ENCODE measurements around the gene RFX4.

RFX4 gene

DNA sequence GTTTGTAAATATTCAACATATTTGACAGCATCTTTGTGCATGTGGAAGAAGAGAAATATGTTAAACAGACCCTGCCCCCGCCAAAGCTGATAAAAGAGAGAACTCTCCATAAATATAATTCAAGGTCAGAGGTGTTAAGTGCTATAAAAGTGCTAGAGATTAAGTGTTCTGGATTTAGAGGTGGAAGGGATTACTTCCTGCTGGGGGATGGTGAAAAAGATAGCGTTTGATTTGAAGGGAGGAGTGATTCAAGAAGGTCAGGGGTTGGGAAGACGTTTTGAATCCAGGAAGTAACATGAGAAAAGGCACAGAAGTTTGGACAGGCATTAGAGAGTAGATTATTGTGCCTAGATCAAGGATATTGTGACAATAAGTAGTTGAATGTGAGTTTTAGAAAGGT is 221.9 kb downstream of the RFX4 start:
- no peak overlapping the region for H3K4me3 ChIP-seq (ENCODE audit: low read depth, low read length)
- TF ChIP-seq, protein P1, sequence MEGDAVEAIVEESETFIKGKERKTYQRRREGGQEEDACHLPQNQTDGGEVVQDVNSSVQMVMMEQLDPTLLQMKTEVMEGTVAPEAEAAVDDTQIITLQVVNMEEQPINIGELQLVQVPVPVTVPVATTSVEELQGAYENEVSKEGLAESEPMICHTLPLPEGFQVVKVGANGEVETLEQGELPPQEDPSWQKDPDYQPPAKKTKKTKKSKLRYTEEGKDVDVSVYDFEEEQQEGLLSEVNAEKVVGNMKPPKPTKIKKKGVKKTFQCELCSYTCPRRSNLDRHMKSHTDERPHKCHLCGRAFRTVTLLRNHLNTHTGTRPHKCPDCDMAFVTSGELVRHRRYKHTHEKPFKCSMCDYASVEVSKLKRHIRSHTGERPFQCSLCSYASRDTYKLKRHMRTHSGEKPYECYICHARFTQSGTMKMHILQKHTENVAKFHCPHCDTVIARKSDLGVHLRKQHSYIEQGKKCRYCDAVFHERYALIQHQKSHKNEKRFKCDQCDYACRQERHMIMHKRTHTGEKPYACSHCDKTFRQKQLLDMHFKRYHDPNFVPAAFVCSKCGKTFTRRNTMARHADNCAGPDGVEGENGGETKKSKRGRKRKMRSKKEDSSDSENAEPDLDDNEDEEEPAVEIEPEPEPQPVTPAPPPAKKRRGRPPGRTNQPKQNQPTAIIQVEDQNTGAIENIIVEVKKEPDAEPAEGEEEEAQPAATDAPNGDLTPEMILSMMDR (IDR thresholded peaks at IDR 0.05; ENCODE audit: insufficient read depth, low read depth, low read length, missing control alignments), result no peak

More for the DNA sequence above, 221.9 kb downstream of the RFX4 start:
- DNase-seq (ENCODE audit: low read depth), result no peak
